Loucy (cell line): ENCODE results near the gene CCND1.

Experiments used
- H2AFZ ChIP-seq: fragments of 200-600 bp; sonication (generic); 2 replicates; pipeline ENCODE4 v1.6.0; 2016; ENCODE audit warnings: antibody characterized with exemption, mild to moderate bottlenecking, low read length, moderate library complexity
- H3F3A ChIP-seq: fragments of 200-600 bp; 2 replicates; pipeline ENCODE4 v1.6.0; 2016; ENCODE audit warnings: antibody characterized with exemption, low read depth, mild to moderate bottlenecking
- H3K27me3 ChIP-seq: fragments of 200-600 bp; sonication (generic); 2 replicates; pipeline ENCODE4 v1.6.1; 2014; ENCODE audit warnings: low read length, mild to moderate bottlenecking; ENCODE audit not compliant: insufficient read depth, poor library complexity, severe bottlenecking
- H3K36me3 ChIP-seq: fragments of 200-600 bp; sonication (generic); 2 replicates; pipeline ENCODE4 v1.6.1; 2016; ENCODE audit warnings: low read length; ENCODE audit not compliant: insufficient read depth
- H3K4me1 ChIP-seq: fragments of 200-600 bp; sonication (generic); 2 replicates; pipeline ENCODE4 v1.5.1; 2014; ENCODE audit warnings: low read length, mild to moderate bottlenecking; ENCODE audit not compliant: insufficient read depth, poor library complexity, severe bottlenecking
- H3K4me2 ChIP-seq: fragments of 200-600 bp; sonication (generic); 2 replicates; pipeline ENCODE4 v1.6.0; 2014; ENCODE audit warnings: antibody characterized with exemption, low read length, low read depth, mild to moderate bottlenecking; ENCODE audit not compliant: poor library complexity, severe bottlenecking
- H3K4me3 ChIP-seq: fragments of 200-600 bp; sonication (generic); 2 replicates; pipeline ENCODE4 v1.5.1; 2014; ENCODE audit warnings: low read length, mild to moderate bottlenecking, mixed read lengths; ENCODE audit not compliant: poor library complexity, severe bottlenecking
- H3K79me2 ChIP-seq: fragments of 200-600 bp; sonication (generic); 2 replicates; pipeline ENCODE4 v1.6.1; 2014; ENCODE audit warnings: low read length; ENCODE audit not compliant: insufficient read depth
- H3K9ac ChIP-seq: fragments of 200-600 bp; sonication (generic); 2 replicates; pipeline ENCODE4 v1.6.0; 2014; ENCODE audit warnings: mild to moderate bottlenecking, low read depth, low read length, moderate library complexity; ENCODE audit not compliant: poor library complexity, severe bottlenecking
- H3K9me2 ChIP-seq: fragments of 200-600 bp; sonication (generic); replicated peaks from 2 replicates; pipeline ENCODE4 v1.6.1; 2016; ENCODE audit warnings: low read depth, low read length, mixed read lengths
- H3K9me3 ChIP-seq: fragments of 200-600 bp; sonication (generic); 2 replicates; pipeline ENCODE4 v1.6.1; 2014; ENCODE audit warnings: mild to moderate bottlenecking, antibody characterized with exemption, low read length, low read depth; ENCODE audit not compliant: insufficient read depth
- H4K20me1 ChIP-seq: fragments of 200-600 bp; sonication (generic); 2 replicates; pipeline ENCODE4 v1.6.0; 2014; ENCODE audit warnings: antibody characterized with exemption, low read length, mild to moderate bottlenecking; ENCODE audit not compliant: insufficient read depth, poor library complexity, severe bottlenecking
- CTCF ChIP-seq: fragments of 200-600 bp; sonication (generic); conservative IDR thresholded peaks from 2 replicates; pipeline ENCODE4 v1.5.1; 2014; ENCODE audit warnings: mild to moderate bottlenecking, antibody characterized with exemption, low read length
- EZH2phosphoT487 ChIP-seq: fragments of 200-600 bp; IDR thresholded peaks from 2 replicates; pipeline ENCODE4 v1.6.1; 2018; ENCODE audit warnings: antibody characterized with exemption, mild to moderate bottlenecking, moderate library complexity, borderline replicate concordance

Gene CCND1

GRCh38 chr11:69661413-69661715 is 20.4 kb downstream of the CCND1 start:
- no peaks in the 10 kb centered on the region for H3K4me1 ChIP-seq
- no peaks in the 10 kb centered on the region for H4K20me1 ChIP-seq
- H3K36me3 ChIP-seq: no peaks in the 10 kb centered on the region; the same call in 1 of the 2 replicates
- H3K9ac ChIP-seq: no peak overlapping the region
- H3K9me3 ChIP-seq: no peaks in the 10 kb centered on the region
- no peak overlapping the region for H3K4me3 ChIP-seq
- H3K79me2 ChIP-seq: no peaks in the 10 kb centered on the region
- no peaks in the 10 kb centered on the region for H3F3A ChIP-seq
- no peak for TF ChIP-seq CTCF
- no peak for TF ChIP-seq EZH2phosphoT487
- no peak overlapping the region for H2AFZ ChIP-seq
- no peak overlapping the region for H3K4me2 ChIP-seq
- no peaks in the 10 kb centered on the region for H3K9me2 ChIP-seq
- H3K27me3 ChIP-seq: no peaks in the 10 kb centered on the region

- no peaks in the 10 kb centered on the region for H3F3A ChIP-seq
- H3K4me2 ChIP-seq: no peak overlapping the region
- H3K4me1 ChIP-seq: no peaks in the 10 kb centered on the region
- no peaks in the 10 kb centered on the region for H3K79me2 ChIP-seq
- H3K4me3 ChIP-seq: no peak overlapping the region
- H2AFZ ChIP-seq: no peak overlapping the region
- no peaks in the 10 kb centered on the region for H4K20me1 ChIP-seq
- H3K36me3 ChIP-seq: no peaks in the 10 kb centered on the region; the same call in 1 of the 2 replicates
- TF ChIP-seq CTCF (no peak; the same call in 1 of the 2 replicates), EZH2phosphoT487 (no peak)
- H3K27me3 ChIP-seq: no peaks in the 10 kb centered on the region
- H3K9me3 ChIP-seq: no peaks in the 10 kb centered on the region
- no peak overlapping the region for H3K9ac ChIP-seq
- H3K9me2 ChIP-seq: no peaks in the 10 kb centered on the region
Observed at GRCh38 chr11:69662021-69662698, 21.2 kb downstream of the CCND1 start.

DNA sequence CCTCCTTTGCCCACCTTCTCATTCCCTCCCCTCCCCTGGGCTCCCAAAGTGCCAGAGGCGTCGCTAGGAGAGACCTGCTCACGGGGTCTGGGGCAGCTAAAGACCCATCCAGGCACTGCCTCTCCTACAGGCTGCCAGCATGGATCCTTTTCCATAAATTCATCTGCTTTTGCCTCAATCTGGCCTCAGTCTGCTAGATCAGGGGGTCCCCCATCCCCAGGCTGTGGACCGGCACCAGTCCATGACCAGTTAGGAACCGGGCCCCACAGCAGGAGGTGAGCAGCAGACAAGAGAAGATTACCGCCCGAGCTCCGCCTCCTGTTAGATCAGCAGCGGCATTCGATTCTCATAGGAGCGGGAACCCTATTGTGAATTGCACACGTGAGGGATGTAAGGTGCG is 21.9 kb downstream of the CCND1 start:
- Histone ChIP-seq H3K4me2 (no peak overlapping the region), H3K36me3 (no peaks in the 10 kb centered on the region; the same call in 1 of the 2 replicates), H3K79me2 (no peaks in the 10 kb centered on the region), H3K9ac (no peak overlapping the region), H3K4me1 (no peaks in the 10 kb centered on the region), H3K9me2 (no peaks in the 10 kb centered on the region), H2AFZ (no peak overlapping the region), H3K27me3 (no peaks in the 10 kb centered on the region), H4K20me1 (no peaks in the 10 kb centered on the region), H3F3A (no peaks in the 10 kb centered on the region), H3K9me3 (no peaks in the 10 kb centered on the region), H3K4me3 (no peak overlapping the region)
- no peak for TF ChIP-seq EZH2phosphoT487
- TF ChIP-seq CTCF: no peak
